ENCODE results near the gene HHLA2. TPM values are rescaled to one million over a fixed set of nuclear protein-coding genes. Genes with fewer than 3 reads are reported as not detected.
"Not testable (repeated sequence)": the region's sequence is repeated elsewhere in the genome, so short reads cannot be mapped to it uniquely, and the experiment has no call there.

Gene HHLA2
- total RNA-seq, 2 donors from 2014 or later, result 2.1 TPM; not detected in 1

- intact Hi-C loops (cut with DNase I), result no loop called here
- DNase-seq (no peak), ATAC-seq (no peak)
- Histone ChIP-seq H3K4me3 (no peak overlapping the region), H3K27me3 (no peaks in the 10 kb centered on the region), H3K27ac (no peak overlapping the region), H3K9me3 (no peaks in the 10 kb centered on the region), H3K36me3 (replicated peaks in 1 of 2; ENCODE audit: insufficient read depth in 1 of 2, low read depth in 2 of 2) (no peaks in the 10 kb centered on the region), H3K4me1 (no peaks in the 10 kb centered on the region)
- TF ChIP-seq POLR2A (IDR thresholded peaks at IDR 0.05) (no peak), CTCF (IDR thresholded peaks at IDR 0.05) (no peak)
- WGBS, 2 donors, result 90% methylated on average over 2 of the region's 2 CpGs
These were observed 60.7 kb downstream of the HHLA2 start for GRCh38 chr3:108357042-108357441.

- Histone ChIP-seq H3K36me3 (replicated peaks in 1 of 2; ENCODE audit: insufficient read depth in 1 of 2, low read depth in 2 of 2) (no peaks in the 10 kb centered on the region), H3K4me3 (no peak overlapping the region), H3K9me3 (no peaks in the 10 kb centered on the region), H3K4me1 (no peaks in the 10 kb centered on the region), H3K27me3 (no peaks in the 10 kb centered on the region), H3K27ac (no peak overlapping the region)
- intact Hi-C loops (cut with DNase I), result no loop called here
- no peak for TF ChIP-seq POLR2A (IDR thresholded peaks at IDR 0.05)
- no peak for TF ChIP-seq CTCF (IDR thresholded peaks at IDR 0.05)
- DNase-seq, result no peak
- WGBS, 2 donors, result 87 to 95% methylated on average over 2 of the region's 2 CpGs
- no peak for ATAC-seq
These were observed 62.7 kb downstream of the HHLA2 start for GRCh38 chr3:108359011-108359410.

- WGBS, 2 donors, result 0% methylated on average over 1 of the region's 1 CpG
- Histone ChIP-seq H3K4me1 (no peaks in the 10 kb centered on the region), H3K9me3 (no peaks in the 10 kb centered on the region), H3K27ac (no peak overlapping the region), H3K27me3 (no peaks in the 10 kb centered on the region), H3K36me3 (replicated peaks in 1 of 2; ENCODE audit: insufficient read depth in 1 of 2, low read depth in 2 of 2) (no peaks in the 10 kb centered on the region), H3K4me3 (no peak overlapping the region)
- TF ChIP-seq CTCF (IDR thresholded peaks at IDR 0.05), result no peak
- TF ChIP-seq POLR2A (IDR thresholded peaks at IDR 0.05), result no peak
- no peak for DNase-seq
- intact Hi-C loops (cut with DNase I), result no loop called here
- ATAC-seq, result no peak
These were observed 79.7 kb downstream of the HHLA2 start for GRCh38 chr3:108376026-108376425.

DNA sequence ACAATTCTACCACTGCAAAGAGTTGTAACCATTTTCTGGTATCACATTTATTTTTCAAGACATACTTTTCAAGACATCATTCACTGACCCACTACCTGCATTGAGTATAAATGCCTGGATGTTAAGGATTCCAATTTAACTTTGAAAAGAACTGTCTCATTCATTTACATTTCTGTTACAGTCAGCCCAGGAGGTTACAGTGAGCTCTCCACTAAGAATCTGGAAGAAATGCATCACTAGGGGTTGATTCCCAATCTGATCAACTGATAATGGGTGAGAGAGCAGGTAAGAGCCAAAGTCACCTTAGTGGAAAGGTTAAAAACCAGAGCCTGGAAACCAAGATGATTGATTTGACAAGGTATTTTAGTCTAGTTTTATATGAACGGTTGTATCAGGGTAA, 81.0 kb downstream of the HHLA2 start:
- no peaks in the 10 kb centered on the region for H3K4me1 ChIP-seq
- H3K9me3 ChIP-seq, result no peaks in the 10 kb centered on the region
- no peak overlapping the region for H3K27ac ChIP-seq
- WGBS, 2 donors, result 63 to 73% methylated on average over 1 of the region's 1 CpG
- H3K27me3 ChIP-seq, result no peaks in the 10 kb centered on the region
- H3K36me3 ChIP-seq (replicated peaks in 1 of 2; ENCODE audit: insufficient read depth in 1 of 2, low read depth in 2 of 2), result no peaks in the 10 kb centered on the region
- no peak for ATAC-seq
- H3K4me3 ChIP-seq, result no peak overlapping the region
- intact Hi-C loops (cut with DNase I), result no loop called here
- no peak for DNase-seq
- TF ChIP-seq CTCF (IDR thresholded peaks at IDR 0.05) (no peak), POLR2A (IDR thresholded peaks at IDR 0.05) (no peak)

- Histone ChIP-seq H3K36me3 (replicated peaks in 1 of 2; ENCODE audit: insufficient read depth in 1 of 2, low read depth in 2 of 2) (no peaks in the 10 kb centered on the region), H3K27me3 (no peaks in the 10 kb centered on the region), H3K9me3 (no peaks in the 10 kb centered on the region), H3K4me3 (no peak overlapping the region), H3K4me1 (peaks cover 7% of the 10 kb centered on the region), H3K27ac (no peak overlapping the region)
- 93 to 96% methylated on average over 4 of the region's 4 CpGs for WGBS, 2 donors
- TF ChIP-seq CTCF (IDR thresholded peaks at IDR 0.05) (no peak), POLR2A (IDR thresholded peaks at IDR 0.05) (no peak)
- intact Hi-C loops (cut with DNase I), result no loop called here
- DNase-seq, result no peak
- ATAC-seq, result no peak
These were observed 82.0 kb downstream of the HHLA2 start for GRCh38 chr3:108378153-108378951.

GRCh38 chr3:108378952-108379342, 82.6 kb downstream of the HHLA2 start:
- WGBS, 2 donors, result 86 to 91% methylated on average over 2 of the region's 2 CpGs
- H3K27me3 ChIP-seq, result not testable (repeated sequence)

More at GRCh38 chr3:108378952-108379342, 82.6 kb downstream of the HHLA2 start:
- H3K27ac ChIP-seq; H3K36me3 ChIP-seq (replicated peaks in 1 of 2; ENCODE audit: insufficient read depth in 1 of 2, low read depth in 2 of 2); DNase-seq; H3K4me1 ChIP-seq; H3K9me3 ChIP-seq; ATAC-seq; H3K4me3 ChIP-seq; intact Hi-C loops (cut with DNase I): not testable (repeated sequence)

All from body of pancreas (tissue), 4 donors.